ENCODE measurements around the gene ARL14.

DNA sequence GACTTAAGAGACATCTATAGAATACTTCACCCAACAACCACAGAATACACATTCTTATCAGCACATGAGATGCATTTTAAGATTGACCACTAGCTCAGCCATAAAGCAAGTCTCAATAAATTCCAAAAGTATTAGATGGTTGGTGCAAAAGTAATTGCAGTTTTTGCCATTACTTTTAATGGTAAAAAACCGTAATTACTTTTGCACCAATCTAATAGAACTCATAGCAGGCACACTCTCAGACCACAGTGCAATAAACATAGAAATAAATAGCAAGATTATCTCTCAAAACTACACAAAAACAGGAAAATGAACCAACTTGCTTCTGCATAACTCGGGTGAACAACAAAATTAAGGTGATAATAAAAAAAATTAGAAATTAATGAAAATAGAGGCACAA is 45.4 kb downstream of the ARL14 start:
- TF ChIP-seq, protein P1, sequence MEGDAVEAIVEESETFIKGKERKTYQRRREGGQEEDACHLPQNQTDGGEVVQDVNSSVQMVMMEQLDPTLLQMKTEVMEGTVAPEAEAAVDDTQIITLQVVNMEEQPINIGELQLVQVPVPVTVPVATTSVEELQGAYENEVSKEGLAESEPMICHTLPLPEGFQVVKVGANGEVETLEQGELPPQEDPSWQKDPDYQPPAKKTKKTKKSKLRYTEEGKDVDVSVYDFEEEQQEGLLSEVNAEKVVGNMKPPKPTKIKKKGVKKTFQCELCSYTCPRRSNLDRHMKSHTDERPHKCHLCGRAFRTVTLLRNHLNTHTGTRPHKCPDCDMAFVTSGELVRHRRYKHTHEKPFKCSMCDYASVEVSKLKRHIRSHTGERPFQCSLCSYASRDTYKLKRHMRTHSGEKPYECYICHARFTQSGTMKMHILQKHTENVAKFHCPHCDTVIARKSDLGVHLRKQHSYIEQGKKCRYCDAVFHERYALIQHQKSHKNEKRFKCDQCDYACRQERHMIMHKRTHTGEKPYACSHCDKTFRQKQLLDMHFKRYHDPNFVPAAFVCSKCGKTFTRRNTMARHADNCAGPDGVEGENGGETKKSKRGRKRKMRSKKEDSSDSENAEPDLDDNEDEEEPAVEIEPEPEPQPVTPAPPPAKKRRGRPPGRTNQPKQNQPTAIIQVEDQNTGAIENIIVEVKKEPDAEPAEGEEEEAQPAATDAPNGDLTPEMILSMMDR (IDR thresholded peaks at IDR 0.05) = no peak
- TF ChIP-seq POLR2A (IDR thresholded peaks at IDR 0.05) (no peak), EP300 (IDR thresholded peaks at IDR 0.05) (no peak)

Measured in ovary (tissue), 3 donors.